HG03064 (cell line): ENCODE results near the gene TGM2.

Experiments used
- ATAC-seq: cut with Tn5 transposase; IDR thresholded peaks from one replicate; pipeline ENCODE4 v1.9.1; 2021; ENCODE audit warnings: low read depth; ENCODE audit not compliant: unreplicated experiment

The TGM2 gene

GRCh38 chr20:38199501-38200390 is 34.7 kb upstream of the TGM2 start:
- ATAC-seq, result no peak

- no peak for ATAC-seq
Observed at GRCh38 chr20:38198238-38198861, 33.3 kb upstream of the TGM2 start.

- ATAC-seq, result no peak
Observed at GRCh38 chr20:38197619-38198018, 32.5 kb upstream of the TGM2 start.

- no peak for ATAC-seq
Observed at GRCh38 chr20:38197217-38197616, 32.1 kb upstream of the TGM2 start.

GRCh38 chr20:38196592-38196991 is 31.5 kb upstream of the TGM2 start:
- ATAC-seq, result no peak

GRCh38 chr20:38196076-38196475 is 31.0 kb upstream of the TGM2 start:
- no peak for ATAC-seq

- no peak for ATAC-seq
Observed at GRCh38 chr20:38195521-38195920, 30.5 kb upstream of the TGM2 start.

GRCh38 chr20:38194971-38195504 is 30.0 kb upstream of the TGM2 start:
- ATAC-seq, result no peak

GRCh38 chr20:38193586-38194105 is 28.6 kb upstream of the TGM2 start:
- ATAC-seq, result no peak

- ATAC-seq, result no peak
Observed at GRCh38 chr20:38192323-38192885, 27.3 kb upstream of the TGM2 start.

GRCh38 chr20:38191654-38192053 is 26.6 kb upstream of the TGM2 start:
- no peak for ATAC-seq

GRCh38 chr20:38190936-38191371 is 25.9 kb upstream of the TGM2 start:
- ATAC-seq, result no peak

- ATAC-seq, result no peak
Observed at GRCh38 chr20:38190166-38190565, 25.1 kb upstream of the TGM2 start.

GRCh38 chr20:38187517-38187916 is 22.4 kb upstream of the TGM2 start:
- ATAC-seq, result no peak

- no peak for ATAC-seq
Observed at GRCh38 chr20:38186788-38187221, 21.7 kb upstream of the TGM2 start.

GRCh38 chr20:38184101-38184500 is 19.0 kb upstream of the TGM2 start:
- ATAC-seq, result no peak

GRCh38 chr20:38181971-38182370 is 16.9 kb upstream of the TGM2 start:
- ATAC-seq, result no peak

GRCh38 chr20:38181207-38181801 is 16.2 kb upstream of the TGM2 start:
- ATAC-seq, result peak; percentile 79

GRCh38 chr20:38180781-38181180 is 15.7 kb upstream of the TGM2 start:
- ATAC-seq, result no peak

- ATAC-seq, result no peak
Observed at GRCh38 chr20:38179846-38180245, 14.8 kb upstream of the TGM2 start.

GRCh38 chr20:38178581-38178980 is 13.5 kb upstream of the TGM2 start:
- ATAC-seq, result no peak
